Skin epidermis (tissue), 12 donors: ENCODE measurements around the gene DYNC2H1.

Experiments
- H3K27ac ChIP-seq, 21 experiments: fragments of 200-600 bp; sonication (generic) in 11 of 21; one replicate each; pipeline ENCODE4 v1.5.0; 2020; ENCODE audit warnings: mild to moderate bottlenecking in 3 of 21, inconsistent platforms in 2 of 21, moderate library complexity in 2 of 21
- H3K4me3 ChIP-seq, 7 experiments: fragments of 200-600 bp; sonication (generic) in 2 of 7; one replicate each; pipeline ENCODE4 v1.5.0; 2020; ENCODE audit warnings: inconsistent platforms in 2 of 7, mild to moderate bottlenecking in 2 of 7, moderate library complexity in 1 of 7

Gene DYNC2H1

GRCh38 chr11:103433386-103434072, 324.3 kb downstream of the DYNC2H1 start:
- Histone ChIP-seq H3K27ac (no peak overlapping the region), H3K4me3 (no peak overlapping the region)

GRCh38 chr11:103434073-103434411, 324.8 kb downstream of the DYNC2H1 start:
- no peak overlapping the region for H3K27ac ChIP-seq
- H3K4me3 ChIP-seq: no peak overlapping the region

GRCh38 chr11:103436131-103436770, 327.0 kb downstream of the DYNC2H1 start:
- Histone ChIP-seq H3K27ac (no peak overlapping the region), H3K4me3 (no peak overlapping the region)

GRCh38 chr11:103441021-103441420, 331.8 kb downstream of the DYNC2H1 start:
- H3K27ac ChIP-seq: no peak overlapping the region
- no peak overlapping the region for H3K4me3 ChIP-seq

- no peak overlapping the region for H3K27ac ChIP-seq
- H3K4me3 ChIP-seq: no peak overlapping the region
These were observed 339.7 kb downstream of the DYNC2H1 start for GRCh38 chr11:103448966-103449365.

GRCh38 chr11:103450241-103450640, 341.0 kb downstream of the DYNC2H1 start:
- Histone ChIP-seq H3K4me3 (no peak overlapping the region), H3K27ac (no peak overlapping the region)

- no peak overlapping the region for H3K4me3 ChIP-seq
- no peak overlapping the region for H3K27ac ChIP-seq
These were observed 343.9 kb downstream of the DYNC2H1 start for GRCh38 chr11:103453126-103453525.

- no peak overlapping the region for H3K27ac ChIP-seq
- H3K4me3 ChIP-seq: no peak overlapping the region
These were observed 344.9 kb downstream of the DYNC2H1 start for GRCh38 chr11:103453915-103454709.

GRCh38 chr11:103464420-103464819, 355.2 kb downstream of the DYNC2H1 start:
- H3K27ac ChIP-seq: no peak overlapping the region
- H3K4me3 ChIP-seq: no peak overlapping the region

GRCh38 chr11:103465555-103466140, 356.4 kb downstream of the DYNC2H1 start:
- no peak overlapping the region for H3K4me3 ChIP-seq
- no peak overlapping the region for H3K27ac ChIP-seq

GRCh38 chr11:103471546-103471945, 362.3 kb downstream of the DYNC2H1 start:
- Histone ChIP-seq H3K27ac (no peak overlapping the region), H3K4me3 (no peak overlapping the region)

- no peak overlapping the region for H3K4me3 ChIP-seq
These were observed 367.6 kb downstream of the DYNC2H1 start for GRCh38 chr11:103476874-103477273.

GRCh38 chr11:103480421-103480820, 371.2 kb downstream of the DYNC2H1 start:
- no peak overlapping the region for H3K4me3 ChIP-seq

More at GRCh38 chr11:103476874-103477273, 367.6 kb downstream of the DYNC2H1 start:
- no peak overlapping the region for H3K27ac ChIP-seq

GRCh38 chr11:103483996-103484395, 374.8 kb downstream of the DYNC2H1 start:
- H3K4me3 ChIP-seq: no peak overlapping the region
- no peak overlapping the region for H3K27ac ChIP-seq

More at GRCh38 chr11:103480421-103480820, 371.2 kb downstream of the DYNC2H1 start:
- no peak overlapping the region for H3K27ac ChIP-seq

- no peak overlapping the region for H3K27ac ChIP-seq
- no peak overlapping the region for H3K4me3 ChIP-seq
These were observed 375.3 kb downstream of the DYNC2H1 start for GRCh38 chr11:103484545-103484944.

GRCh38 chr11:103486604-103487003, 377.4 kb downstream of the DYNC2H1 start:
- Histone ChIP-seq H3K27ac (no peak overlapping the region), H3K4me3 (no peak overlapping the region)

- Histone ChIP-seq H3K4me3 (no peak overlapping the region), H3K27ac (no peak overlapping the region)
These were observed 377.9 kb downstream of the DYNC2H1 start for GRCh38 chr11:103487113-103487512.

- Histone ChIP-seq H3K4me3 (no peak overlapping the region), H3K27ac (no peak overlapping the region)
These were observed 378.8 kb downstream of the DYNC2H1 start for GRCh38 chr11:103488031-103488461.

GRCh38 chr11:103488579-103488978, 379.4 kb downstream of the DYNC2H1 start:
- Histone ChIP-seq H3K4me3 (no peak overlapping the region), H3K27ac (no peak overlapping the region)

- Histone ChIP-seq H3K4me3 (no peak overlapping the region), H3K27ac (no peak overlapping the region)
These were observed 382.6 kb downstream of the DYNC2H1 start for GRCh38 chr11:103491777-103492176.
